Neural crest cell (in vitro differentiated cells): ENCODE measurements around the gene S100A11. TPM values are rescaled to one million over a fixed set of nuclear protein-coding genes. Genes with fewer than 3 reads are reported as not detected.
A peak's percentile ranks its signal among the peaks of the same experiment; 100 is the strongest.

Source experiments
- DNase-seq: peaks from one replicate; pipeline ENCODE4 v3.0.0; 2021; ENCODE audit warnings: low read depth, mixed read lengths, low spot score
- H3K27ac Mint-ChIP-seq: one replicate; pipeline ENCODE4 v1.8.0; 2021; ENCODE audit warnings: mild to moderate bottlenecking, mixed read lengths; ENCODE audit not compliant: unreplicated experiment
- H3K27me3 Mint-ChIP-seq: 2 replicates; pipeline ENCODE4 v1.8.0; 2021; ENCODE audit warnings: low read depth, mild to moderate bottlenecking, mixed read lengths
- H3K36me3 Mint-ChIP-seq: 2 replicates; pipeline ENCODE4 v1.8.0; 2021; ENCODE audit warnings: low read depth, mild to moderate bottlenecking, mixed read lengths
- H3K4me1 Mint-ChIP-seq: 2 replicates; pipeline ENCODE4 v1.8.0; 2021; ENCODE audit warnings: mixed read lengths
- H3K4me3 Mint-ChIP-seq: one replicate; pipeline ENCODE4 v1.8.0; 2021; ENCODE audit warnings: mild to moderate bottlenecking, mixed read lengths
- H3K9me3 Mint-ChIP-seq: 2 replicates; pipeline ENCODE4 v1.8.0; 2021; ENCODE audit warnings: mixed read lengths
- total RNA-seq: library from RNA; stranded (reverse); gene quantifications from 2 replicates; pipeline ENCODE4 v1.2.1, GENCODE V29; 2021
- TF ChIP-seq, protein P1 (sequence below): fragments of 200-600 bp; sonication (generic); conservative IDR thresholded peaks from 2 replicates; pipeline ENCODE4 v1.5.0; 2021; ENCODE audit warnings: antibody characterized with exemption, mild to moderate bottlenecking

S100A11 gene
- total RNA-seq, 1 donor from 2014 or later = 41.6 TPM

DNA sequence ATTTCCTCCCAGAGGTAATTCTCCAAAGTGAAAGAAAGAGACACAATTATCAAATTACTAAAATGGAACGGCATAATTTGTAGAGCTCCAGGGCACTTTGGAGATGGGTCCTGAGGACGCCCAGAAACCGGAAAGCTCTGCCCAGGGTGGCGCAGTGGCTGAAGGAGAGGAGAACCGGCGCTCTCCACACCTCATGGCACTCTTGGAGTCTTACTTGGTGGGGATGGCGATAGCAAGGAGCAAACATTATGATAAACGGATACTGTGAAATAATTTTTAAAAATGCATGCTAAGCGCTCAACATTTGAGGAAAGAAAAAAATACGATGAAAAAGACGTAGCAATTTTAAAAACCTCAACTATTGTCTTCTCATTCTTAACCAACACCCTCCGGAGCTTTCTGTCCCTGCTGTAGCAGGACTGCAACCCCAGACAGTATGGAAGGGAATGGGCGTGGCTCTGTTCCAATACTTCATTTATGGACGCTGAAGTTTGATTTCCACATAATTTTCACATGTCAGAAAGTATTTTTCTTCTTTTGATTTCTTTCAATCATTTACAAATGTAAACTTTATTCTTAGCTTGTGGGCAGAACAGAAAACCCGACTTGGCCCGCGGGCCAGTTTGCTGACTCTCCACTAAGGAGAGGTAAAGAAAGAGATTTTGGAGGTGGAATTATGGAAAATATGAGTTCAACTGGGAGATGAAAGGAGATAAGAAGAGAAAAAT is 1.1 kb downstream of the S100A11 start:
- peak overlapping the region; percentile 89 for H3K4me3 Mint-ChIP-seq
- H3K9me3 Mint-ChIP-seq = no peaks in the 10 kb centered on the region
- H3K27ac Mint-ChIP-seq = no peak overlapping the region
- H3K27me3 Mint-ChIP-seq = peaks cover 52% of the 10 kb centered on the region
- peaks cover 22% of the 10 kb centered on the region for H3K4me1 Mint-ChIP-seq
- H3K36me3 Mint-ChIP-seq = peaks cover 4% of the 10 kb centered on the region
- TF ChIP-seq, protein P1, sequence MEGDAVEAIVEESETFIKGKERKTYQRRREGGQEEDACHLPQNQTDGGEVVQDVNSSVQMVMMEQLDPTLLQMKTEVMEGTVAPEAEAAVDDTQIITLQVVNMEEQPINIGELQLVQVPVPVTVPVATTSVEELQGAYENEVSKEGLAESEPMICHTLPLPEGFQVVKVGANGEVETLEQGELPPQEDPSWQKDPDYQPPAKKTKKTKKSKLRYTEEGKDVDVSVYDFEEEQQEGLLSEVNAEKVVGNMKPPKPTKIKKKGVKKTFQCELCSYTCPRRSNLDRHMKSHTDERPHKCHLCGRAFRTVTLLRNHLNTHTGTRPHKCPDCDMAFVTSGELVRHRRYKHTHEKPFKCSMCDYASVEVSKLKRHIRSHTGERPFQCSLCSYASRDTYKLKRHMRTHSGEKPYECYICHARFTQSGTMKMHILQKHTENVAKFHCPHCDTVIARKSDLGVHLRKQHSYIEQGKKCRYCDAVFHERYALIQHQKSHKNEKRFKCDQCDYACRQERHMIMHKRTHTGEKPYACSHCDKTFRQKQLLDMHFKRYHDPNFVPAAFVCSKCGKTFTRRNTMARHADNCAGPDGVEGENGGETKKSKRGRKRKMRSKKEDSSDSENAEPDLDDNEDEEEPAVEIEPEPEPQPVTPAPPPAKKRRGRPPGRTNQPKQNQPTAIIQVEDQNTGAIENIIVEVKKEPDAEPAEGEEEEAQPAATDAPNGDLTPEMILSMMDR = peak; percentile 10
- DNase-seq = no peak

DNA sequence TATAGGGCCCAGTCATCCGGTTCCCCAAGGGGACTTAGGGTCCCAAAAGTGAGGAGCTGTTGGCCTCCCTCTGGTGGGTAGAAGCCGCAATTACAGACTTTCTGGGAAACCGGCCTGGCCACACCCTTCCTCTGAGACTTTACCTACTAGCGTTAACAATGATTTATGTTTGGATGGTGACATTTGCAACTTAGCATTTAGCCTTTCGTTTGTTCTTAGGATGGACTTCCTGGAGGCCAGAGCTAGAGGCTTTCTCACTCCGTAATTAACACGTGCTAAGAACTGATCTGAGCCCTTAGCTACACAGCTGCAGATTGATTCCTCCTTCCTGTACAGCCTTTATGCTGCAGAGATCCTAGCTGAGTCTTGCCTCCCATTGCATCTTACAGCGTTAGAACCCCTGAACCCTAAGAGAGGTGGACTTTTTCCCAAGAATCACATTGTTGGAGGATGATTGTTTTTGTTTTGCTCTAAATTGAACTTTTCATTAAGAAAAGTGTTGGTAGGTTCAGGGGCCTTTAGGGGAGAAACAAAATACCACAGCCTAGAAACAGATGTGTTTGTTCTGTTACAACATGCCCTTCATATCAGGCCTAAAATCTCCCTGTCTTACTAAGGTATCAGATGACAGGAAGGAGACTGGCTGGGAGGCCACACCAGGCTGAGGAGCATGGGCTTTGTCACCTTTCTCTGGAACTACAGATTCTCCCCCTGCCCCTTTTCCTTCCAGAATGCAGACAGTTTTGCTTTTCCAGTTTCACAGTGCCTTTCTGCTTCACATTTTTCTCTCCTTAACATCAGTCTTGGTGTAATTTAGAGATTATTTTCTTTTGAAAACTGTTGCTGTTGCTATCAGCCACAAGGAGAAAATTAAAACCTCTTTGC is 1.9 kb downstream of the S100A11 start:
- H3K4me1 Mint-ChIP-seq = peaks cover 22% of the 10 kb centered on the region
- peaks cover 52% of the 10 kb centered on the region for H3K27me3 Mint-ChIP-seq
- peaks cover 4% of the 10 kb centered on the region for H3K36me3 Mint-ChIP-seq
- no peaks in the 10 kb centered on the region for H3K9me3 Mint-ChIP-seq
- peak overlapping the region; percentile 89 for H3K4me3 Mint-ChIP-seq
- DNase-seq = peak; percentile 55
- TF ChIP-seq, protein P1 = peak; percentile 82
- H3K27ac Mint-ChIP-seq = peak overlapping the region; percentile 37

DNA sequence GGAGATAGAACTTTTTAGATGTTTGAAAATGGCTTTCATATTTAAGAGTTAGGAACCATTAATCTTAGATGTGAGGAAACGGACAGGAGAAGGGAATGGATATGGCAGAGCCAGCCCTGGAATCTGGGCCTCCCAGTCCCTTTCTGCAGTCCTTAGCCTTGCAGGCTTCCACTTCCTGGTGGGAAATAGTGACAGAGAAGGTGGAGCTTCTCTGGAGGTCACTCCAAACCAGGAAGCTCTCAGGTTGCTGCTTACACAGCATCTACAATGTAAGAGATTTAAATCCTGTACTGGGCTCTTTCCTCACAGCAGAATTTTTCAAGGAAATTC is 2.5 kb downstream of the S100A11 start:
- Mint-ChIP-seq H3K4me3 (peak overlapping the region; percentile 85), H3K4me1 (peaks cover 22% of the 10 kb centered on the region), H3K36me3 (peaks cover 4% of the 10 kb centered on the region), H3K9me3 (peaks cover 1% of the 10 kb centered on the region), H3K27me3 (peaks cover 52% of the 10 kb centered on the region), H3K27ac (no peak overlapping the region)
- no peak for DNase-seq
- TF ChIP-seq, protein P1 = no peak

DNA sequence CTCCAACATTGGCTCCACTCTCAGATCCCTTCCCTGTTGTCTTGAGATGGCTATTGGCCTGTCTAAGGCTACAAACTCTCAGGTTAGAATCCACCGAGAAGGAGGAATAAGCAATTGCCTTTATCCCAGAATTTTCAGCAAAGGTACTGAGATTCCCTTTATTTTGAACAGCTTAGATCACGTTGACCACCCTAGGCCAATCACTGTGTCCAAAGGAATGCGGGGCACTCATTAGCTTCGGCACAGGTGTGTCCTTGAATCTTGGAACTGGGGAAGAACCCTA is 6.9 kb downstream of the S100A11 start:
- DNase-seq = no peak
- H3K4me1 Mint-ChIP-seq = peaks cover 4% of the 10 kb centered on the region
- no peak overlapping the region for H3K27ac Mint-ChIP-seq
- peaks cover 8% of the 10 kb centered on the region for H3K9me3 Mint-ChIP-seq
- TF ChIP-seq, protein P1 = no peak
- H3K4me3 Mint-ChIP-seq = no peak overlapping the region
- H3K27me3 Mint-ChIP-seq = peaks cover 16% of the 10 kb centered on the region
- peaks cover 6% of the 10 kb centered on the region for H3K36me3 Mint-ChIP-seq

DNA sequence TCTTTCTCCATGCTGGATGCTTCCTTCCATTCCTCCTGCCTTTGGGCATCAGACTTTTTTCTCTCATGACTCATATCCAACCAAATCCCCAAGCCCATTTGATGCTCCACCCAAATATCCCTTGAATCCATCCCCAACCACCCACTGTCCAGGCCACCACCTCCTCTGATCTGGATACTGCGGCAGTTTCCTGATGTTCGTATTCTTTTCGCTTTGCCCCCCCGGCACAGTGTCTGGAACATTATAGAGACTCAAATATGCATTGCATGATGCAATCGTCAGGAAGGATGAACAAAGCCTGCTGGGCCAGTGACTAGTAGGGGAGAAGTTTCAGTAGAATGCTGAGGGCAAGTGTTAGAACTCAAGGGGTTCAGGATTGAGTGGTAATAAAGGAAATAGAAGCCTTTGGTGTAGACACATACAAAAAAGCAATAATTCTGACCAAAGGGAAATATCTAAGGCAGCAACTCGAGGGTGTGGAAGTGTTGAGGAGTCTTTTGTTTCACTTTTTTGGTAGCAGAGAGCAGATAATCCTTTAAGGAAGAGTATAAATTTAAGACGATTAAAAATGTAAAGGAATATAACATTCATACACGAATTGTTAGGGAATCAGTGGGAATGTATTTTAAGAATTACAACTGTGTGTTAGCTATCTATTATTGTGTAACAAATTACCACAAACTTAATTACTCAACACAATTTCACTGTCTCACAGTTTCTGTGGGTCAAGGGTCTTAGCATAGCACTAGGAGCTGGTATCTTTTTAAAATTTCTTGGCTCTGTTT is 7.5 kb downstream of the S100A11 start:
- no peak overlapping the region for H3K27ac Mint-ChIP-seq
- H3K9me3 Mint-ChIP-seq = peaks cover 8% of the 10 kb centered on the region

More for the DNA sequence above, 7.5 kb downstream of the S100A11 start:
- no peak overlapping the region for H3K4me3 Mint-ChIP-seq
- H3K27me3 Mint-ChIP-seq = peaks cover 12% of the 10 kb centered on the region
- H3K4me1 Mint-ChIP-seq = no peaks in the 10 kb centered on the region
- no peak for DNase-seq
- TF ChIP-seq, protein P1 = no peak
- peaks cover 6% of the 10 kb centered on the region for H3K36me3 Mint-ChIP-seq
